OCI-LY3 (cell line): ENCODE results near the gene CCDC102A.

Experiments used
- EZH2phosphoT487 ChIP-seq: fragments of 200-600 bp; shearing (Covaris generic); IDR thresholded peaks from 2 replicates; pipeline ENCODE4 v1.6.1; 2018; ENCODE audit warnings: antibody characterized with exemption, mixed run types, low read depth
- TF ChIP-seq, protein P1 (sequence below): fragments of 200-600, 300-600 bp; sonication (generic); IDR thresholded peaks from 2 replicates; pipeline ENCODE4 v1.5.1; 2014; ENCODE audit warnings: antibody characterized with exemption, low read length, low read depth

- TF ChIP-seq, protein P1, sequence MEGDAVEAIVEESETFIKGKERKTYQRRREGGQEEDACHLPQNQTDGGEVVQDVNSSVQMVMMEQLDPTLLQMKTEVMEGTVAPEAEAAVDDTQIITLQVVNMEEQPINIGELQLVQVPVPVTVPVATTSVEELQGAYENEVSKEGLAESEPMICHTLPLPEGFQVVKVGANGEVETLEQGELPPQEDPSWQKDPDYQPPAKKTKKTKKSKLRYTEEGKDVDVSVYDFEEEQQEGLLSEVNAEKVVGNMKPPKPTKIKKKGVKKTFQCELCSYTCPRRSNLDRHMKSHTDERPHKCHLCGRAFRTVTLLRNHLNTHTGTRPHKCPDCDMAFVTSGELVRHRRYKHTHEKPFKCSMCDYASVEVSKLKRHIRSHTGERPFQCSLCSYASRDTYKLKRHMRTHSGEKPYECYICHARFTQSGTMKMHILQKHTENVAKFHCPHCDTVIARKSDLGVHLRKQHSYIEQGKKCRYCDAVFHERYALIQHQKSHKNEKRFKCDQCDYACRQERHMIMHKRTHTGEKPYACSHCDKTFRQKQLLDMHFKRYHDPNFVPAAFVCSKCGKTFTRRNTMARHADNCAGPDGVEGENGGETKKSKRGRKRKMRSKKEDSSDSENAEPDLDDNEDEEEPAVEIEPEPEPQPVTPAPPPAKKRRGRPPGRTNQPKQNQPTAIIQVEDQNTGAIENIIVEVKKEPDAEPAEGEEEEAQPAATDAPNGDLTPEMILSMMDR: no peak
- no peak for TF ChIP-seq EZH2phosphoT487
Observed at GRCh38 chr16:57473176-57473840, 63.1 kb downstream of the CCDC102A start.
